ENCODE results near the gene NRARP. TPM values are rescaled to one million over a fixed set of nuclear protein-coding genes. Genes with fewer than 3 reads are reported as not detected.

The NRARP gene
- 10 to 100 TPM in 1 of 2 donors, 1 to 10 TPM in 1; 5.2 to 10.8 TPM for total RNA-seq
- 1 to 10 TPM; 2.1 to 6.4 TPM for polyA plus RNA-seq
- long read RNA-seq, donor 1, transcript NRARP-201 (1 exons, 1,770 nt), result major isoform, 16 of 16 reads
- long read RNA-seq, donor 1, partial matches to known transcripts, result 0 of 16 reads
- long read RNA-seq, donor 1, other reads (novel, unspliced or antisense), result 0 of 16 reads
- long read RNA-seq, donor 2, transcript NRARP-201 (1 exons, 1,770 nt), result major isoform, 7 of 7 reads
- long read RNA-seq, donor 2, partial matches to known transcripts, result 0 of 7 reads
- long read RNA-seq, donor 2, other reads (novel, unspliced or antisense), result 0 of 7 reads
- long read RNA-seq, donor 3, transcript NRARP-201 (1 exons, 1,770 nt), result major isoform, 9 of 9 reads
- long read RNA-seq, donor 3, partial matches to known transcripts, result 0 of 9 reads
- long read RNA-seq, donor 3, other reads (novel, unspliced or antisense), result 0 of 9 reads
- long read RNA-seq, donor 4, transcript NRARP-201 (1 exons, 1,770 nt), result major isoform, 7 of 7 reads
- long read RNA-seq, donor 4, partial matches to known transcripts, result 0 of 7 reads
- long read RNA-seq, donor 4, other reads (novel, unspliced or antisense), result 0 of 7 reads
- long read RNA-seq, donor 5, transcript NRARP-201 (1 exons, 1,770 nt), result major isoform, 9 of 9 reads
- long read RNA-seq, donor 5, partial matches to known transcripts, result 0 of 9 reads
- long read RNA-seq, donor 5, other reads (novel, unspliced or antisense), result 0 of 9 reads

DNA sequence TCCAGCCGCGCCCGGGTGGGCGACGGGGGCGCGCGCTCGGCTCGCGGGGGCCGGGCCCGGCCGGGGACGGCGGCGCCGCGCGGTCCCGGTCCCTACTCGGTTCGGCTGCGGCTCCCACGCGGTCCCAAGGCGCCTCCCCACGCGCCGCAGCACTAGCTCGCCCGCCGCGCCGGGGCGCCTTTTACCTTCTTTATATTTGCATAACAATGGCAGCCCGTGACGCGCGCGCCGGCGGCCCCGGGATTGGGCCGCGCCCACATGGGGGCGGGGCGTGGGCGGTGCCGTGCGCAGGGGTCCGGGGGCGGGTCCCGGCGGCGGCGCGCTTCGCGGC lies at the start of gene NRARP:
Gene NRARP, minus strand, starts transcription at position 154 of the 331 bp plus-strand sequence. CDS start 343 bp downstream, outside the sequence.
- Histone ChIP-seq H3K9me3 (ENCODE audit: control insufficient read depth in 4 of 4, insufficient read depth in 3 of 4, low read length in 3 of 4) (no peaks in the 10 kb centered on the region), H3K4me3 (peak within 1 kb of the TSS; percentile 71), H3K36me3 (ENCODE audit: control insufficient read depth in 4 of 4, insufficient read depth in 4 of 4, low read length in 4 of 4) (no peaks in the 10 kb centered on the region), H3K4me1 (ENCODE audit: control insufficient read depth in 5 of 5, insufficient read depth in 5 of 5, low read length in 5 of 5) (peaks cover 0 to 59% (median 25%) of the 10 kb centered on the region in 5 donors), H3K27ac (ENCODE audit: low read depth in 1 of 2, low read length in 1 of 2) (peak within 1 kb of the TSS; percentile 79 to 85), H3K9ac (ENCODE audit: insufficient read depth in 1 of 2, low read length in 2 of 2) (no peak within 1 kb of the TSS), H3K27me3 (ENCODE audit: control insufficient read depth in 3 of 3, insufficient read depth in 3 of 3, low read length in 2 of 3) (peaks cover 0 to 13% (median 5%) of the 10 kb centered on the region in 3 donors)
- ATAC-seq (ENCODE audit: insufficient read depth, low FRiP score), result peak; percentile 66
- TF ChIP-seq CTCF (IDR thresholded peaks at IDR 0.05; ENCODE audit: control extremely low read depth, extremely low read depth), result peak; percentile 2
- peak; percentile 84 to 91 (median 90) for DNase-seq
- WGBS, 2 donors, result 0 to 1% methylated on average over 20 to 60 of the region's 60 CpGs

DNA sequence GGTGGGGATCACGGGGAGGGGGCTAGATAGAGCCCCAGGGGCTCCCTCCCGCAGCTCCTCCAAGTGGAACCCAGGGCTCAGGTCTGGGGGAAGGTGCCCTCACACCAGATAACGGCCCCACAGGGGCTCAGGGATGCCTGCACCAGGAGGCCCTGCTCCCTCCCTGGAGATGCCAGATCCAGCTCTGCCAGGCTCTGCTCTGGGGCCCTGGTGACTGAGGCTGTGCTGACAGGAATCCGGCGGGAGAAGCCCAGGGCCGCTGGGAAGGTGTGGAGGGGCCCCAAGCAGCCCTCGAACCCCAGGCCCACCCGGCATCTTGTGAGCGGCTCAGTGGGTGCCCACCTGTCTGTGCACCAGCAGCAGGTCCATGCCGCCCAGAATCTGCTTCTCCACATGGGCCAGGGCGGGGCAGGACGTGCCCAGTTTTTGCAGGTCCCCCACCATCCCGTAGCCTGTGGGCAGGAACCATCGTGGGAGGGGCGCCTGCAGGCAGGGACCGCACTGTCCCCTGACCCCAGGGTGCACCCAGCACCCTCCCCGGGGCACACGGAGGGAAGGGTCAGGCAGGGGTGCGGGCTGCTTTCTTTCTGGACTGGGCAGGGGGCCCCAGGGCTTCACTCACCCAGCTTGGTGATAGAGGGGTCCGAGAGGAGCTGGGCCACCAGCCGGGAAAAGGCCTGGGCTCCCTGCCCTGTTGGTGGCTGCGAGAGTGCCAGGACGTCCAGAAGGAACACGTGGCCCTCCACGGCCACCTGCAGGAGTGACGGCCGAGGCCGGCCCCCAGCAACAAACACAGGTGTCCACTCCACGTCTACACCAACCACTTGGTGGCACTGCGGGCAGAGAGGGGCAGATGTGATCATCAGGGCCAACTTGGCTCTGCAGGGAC lies 48.9 kb upstream of the NRARP start:
- peaks cover 2 to 20% (median 8%) of the 10 kb centered on the region in 4 donors for H3K36me3 ChIP-seq (ENCODE audit: control insufficient read depth in 4 of 4, insufficient read depth in 4 of 4, low read length in 4 of 4)
- H3K27me3 ChIP-seq (ENCODE audit: control insufficient read depth in 3 of 3, insufficient read depth in 3 of 3, low read length in 2 of 3), result no peaks in the 10 kb centered on the region
- peaks cover 0 to 8% (median 2%) of the 10 kb centered on the region in 4 donors for H3K9me3 ChIP-seq (ENCODE audit: control insufficient read depth in 4 of 4, insufficient read depth in 3 of 4, low read length in 3 of 4)
- H3K27ac ChIP-seq (ENCODE audit: low read depth in 1 of 2, low read length in 1 of 2), result no peak overlapping the region
- no peak for TF ChIP-seq CTCF (IDR thresholded peaks at IDR 0.05; ENCODE audit: control extremely low read depth, extremely low read depth)
- peaks cover 0 to 27% (median 0%) of the 10 kb centered on the region in 5 donors for H3K4me1 ChIP-seq (ENCODE audit: control insufficient read depth in 5 of 5, insufficient read depth in 5 of 5, low read length in 5 of 5)
- H3K9ac ChIP-seq (ENCODE audit: insufficient read depth in 1 of 2, low read length in 2 of 2), result no peak overlapping the region
- H3K4me3 ChIP-seq, result no peak overlapping the region
- no peak for DNase-seq
- ATAC-seq (ENCODE audit: insufficient read depth, low FRiP score), result no peak
- 95% methylated on average over 28 to 30 of the region's 30 CpGs for WGBS, 2 donors

- H3K9me3 ChIP-seq (ENCODE audit: control insufficient read depth in 4 of 4, insufficient read depth in 3 of 4, low read length in 3 of 4), result peaks cover 0 to 5% (median 2%) of the 10 kb centered on the region in 4 donors
- DNase-seq, result no peak
- H3K4me1 ChIP-seq (ENCODE audit: control insufficient read depth in 5 of 5, insufficient read depth in 5 of 5, low read length in 5 of 5), result peaks cover 0 to 22% (median 0%) of the 10 kb centered on the region in 5 donors
- no peak for ATAC-seq (ENCODE audit: insufficient read depth, low FRiP score)
- 95 to 97% methylated on average over 27 of the region's 27 CpGs for WGBS, 2 donors
- no peak overlapping the region for H3K27ac ChIP-seq (ENCODE audit: low read depth in 1 of 2, low read length in 1 of 2)
- no peak overlapping the region for H3K9ac ChIP-seq (ENCODE audit: insufficient read depth in 1 of 2, low read length in 2 of 2)
- H3K4me3 ChIP-seq, result no peak overlapping the region
- no peak for TF ChIP-seq CTCF (IDR thresholded peaks at IDR 0.05; ENCODE audit: control extremely low read depth, extremely low read depth)
- H3K27me3 ChIP-seq (ENCODE audit: control insufficient read depth in 3 of 3, insufficient read depth in 3 of 3, low read length in 2 of 3), result no peaks in the 10 kb centered on the region
- peaks cover 2 to 20% (median 10%) of the 10 kb centered on the region in 4 donors for H3K36me3 ChIP-seq (ENCODE audit: control insufficient read depth in 4 of 4, insufficient read depth in 4 of 4, low read length in 4 of 4)
Observed at GRCh38 chr9:137349471-137350033, 47.5 kb upstream of the NRARP start.
